Measurements from ENCODE around the gene PTPRE. TPM values are rescaled to one million over a fixed set of nuclear protein-coding genes. Genes with fewer than 3 reads are reported as not detected.
A peak's percentile ranks its signal among the peaks of the same experiment; 100 is the strongest.

PTPRE gene
- total RNA-seq, 1 donor from 2014 or later = 3.6 TPM

- H3K27me3 Mint-ChIP-seq = peaks cover 3% of the 10 kb centered on the region
- H3K27ac Mint-ChIP-seq = no peak overlapping the region
- no peaks in the 10 kb centered on the region for H3K9me3 Mint-ChIP-seq
- TF ChIP-seq CTCF (conservative IDR thresholded peaks at IDR 0.05) = no peak
- no peak overlapping the region for H3K4me3 Mint-ChIP-seq
- H3K4me1 Mint-ChIP-seq (ENCODE audit: unreplicated experiment) = peaks cover 15% of the 10 kb centered on the region
- DNase-seq (ENCODE audit: extremely low spot score, unreplicated experiment) = no peak
- no peaks in the 10 kb centered on the region for H3K36me3 Mint-ChIP-seq
These were observed 156.1 kb downstream of the PTPRE start for GRCh38 chr10:128062881-128063563.

DNA sequence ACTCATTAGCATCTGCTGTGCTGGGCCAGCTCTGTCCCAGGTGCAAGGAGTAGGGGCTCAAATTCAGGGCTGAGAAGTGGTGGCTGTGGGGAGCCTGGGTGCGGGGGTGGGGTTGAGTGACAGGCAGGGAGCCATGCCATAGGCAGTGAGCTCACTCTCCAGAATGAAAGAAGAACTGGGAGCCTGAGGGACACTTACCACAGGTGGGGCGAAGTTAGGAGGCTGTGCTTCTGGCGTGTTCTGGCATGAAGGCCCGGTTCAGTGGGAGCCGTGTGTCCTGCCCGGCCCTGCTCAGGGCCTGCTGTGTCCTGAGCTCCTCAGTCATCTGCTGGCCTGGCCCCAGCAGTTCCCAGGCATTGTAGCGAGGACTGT lies 156.8 kb downstream of the PTPRE start:
- H3K27me3 Mint-ChIP-seq = peaks cover 3% of the 10 kb centered on the region
- H3K9me3 Mint-ChIP-seq = no peaks in the 10 kb centered on the region
- peak overlapping the region; percentile 18 for H3K27ac Mint-ChIP-seq
- no peak for DNase-seq (ENCODE audit: extremely low spot score, unreplicated experiment)
- no peak for TF ChIP-seq CTCF (conservative IDR thresholded peaks at IDR 0.05)
- H3K36me3 Mint-ChIP-seq = no peaks in the 10 kb centered on the region
- peaks cover 15% of the 10 kb centered on the region for H3K4me1 Mint-ChIP-seq (ENCODE audit: unreplicated experiment)
- H3K4me3 Mint-ChIP-seq = no peak overlapping the region

GRCh38 chr10:128064108-128064969 lies 157.4 kb downstream of the PTPRE start:
- no peak for DNase-seq (ENCODE audit: extremely low spot score, unreplicated experiment)
- peaks cover 15% of the 10 kb centered on the region for H3K4me1 Mint-ChIP-seq (ENCODE audit: unreplicated experiment)
- TF ChIP-seq CTCF (conservative IDR thresholded peaks at IDR 0.05) = no peak
- H3K4me3 Mint-ChIP-seq = no peak overlapping the region
- H3K36me3 Mint-ChIP-seq = no peaks in the 10 kb centered on the region
- no peak overlapping the region for H3K27ac Mint-ChIP-seq
- H3K27me3 Mint-ChIP-seq = peaks cover 3% of the 10 kb centered on the region
- no peaks in the 10 kb centered on the region for H3K9me3 Mint-ChIP-seq

GRCh38 chr10:128064970-128065580 lies 158.2 kb downstream of the PTPRE start:
- Mint-ChIP-seq H3K4me3 (no peak overlapping the region), H3K27ac (no peak overlapping the region), H3K36me3 (no peaks in the 10 kb centered on the region), H3K4me1 (ENCODE audit: unreplicated experiment) (peaks cover 15% of the 10 kb centered on the region), H3K27me3 (peaks cover under 1% of the 10 kb centered on the region), H3K9me3 (no peaks in the 10 kb centered on the region)
- no peak for DNase-seq (ENCODE audit: extremely low spot score, unreplicated experiment)
- TF ChIP-seq CTCF (conservative IDR thresholded peaks at IDR 0.05) = no peak

DNA sequence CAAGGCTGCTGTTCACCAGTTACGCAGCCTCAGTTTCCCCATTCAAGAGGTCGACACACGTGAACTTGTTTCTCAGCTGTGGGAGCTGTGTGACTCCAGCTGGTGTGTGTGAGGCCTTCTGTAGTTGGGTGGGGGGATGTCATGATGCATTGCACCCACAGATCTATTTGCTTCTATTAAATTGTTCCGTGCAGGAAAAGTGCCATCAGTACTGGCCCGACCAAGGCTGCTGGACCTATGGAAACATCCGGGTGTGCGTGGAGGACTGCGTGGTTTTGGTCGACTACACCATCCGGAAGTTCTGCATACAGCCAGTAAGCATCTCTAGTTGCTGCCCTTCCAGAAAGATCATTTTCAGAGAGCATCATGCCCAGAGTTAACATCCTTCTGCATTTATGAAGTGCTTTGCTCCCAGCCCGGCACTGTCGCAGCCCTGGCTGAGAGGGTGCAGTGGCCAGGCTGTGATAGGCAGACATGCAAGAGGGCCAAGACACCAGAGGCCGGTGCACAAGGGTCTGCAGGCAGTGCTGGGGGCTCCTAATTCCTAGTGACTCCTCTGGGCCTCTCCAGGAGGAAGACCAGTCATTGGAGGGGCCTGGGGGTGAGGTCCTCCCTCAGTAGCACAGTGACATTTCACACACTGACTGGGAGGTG lies 159.1 kb downstream of the PTPRE start:
- TF ChIP-seq CTCF (conservative IDR thresholded peaks at IDR 0.05) = no peak
- H3K27me3 Mint-ChIP-seq = no peaks in the 10 kb centered on the region
- no peak overlapping the region for H3K27ac Mint-ChIP-seq
- H3K4me1 Mint-ChIP-seq (ENCODE audit: unreplicated experiment) = peaks cover 15% of the 10 kb centered on the region
- no peaks in the 10 kb centered on the region for H3K9me3 Mint-ChIP-seq
- DNase-seq (ENCODE audit: extremely low spot score, unreplicated experiment) = no peak
- no peaks in the 10 kb centered on the region for H3K36me3 Mint-ChIP-seq
- H3K4me3 Mint-ChIP-seq = no peak overlapping the region

All from type B pancreatic cell (in vitro differentiated cells).